ENCODE measurements around the gene CAMTA1.

CAMTA1 gene

GRCh38 chr1:7418442-7419080 is 633.3 kb downstream of the CAMTA1 start:
- CTCF ChIA-PET: no interaction called here

GRCh38 chr1:7420098-7420445 is 634.8 kb downstream of the CAMTA1 start:
- ChIA-PET CTCF (no interaction called here), POLR2A (ENCODE audit: low non-redundant PET) (no interaction called here)
- no peak for DNase-seq (ENCODE audit: low spot score)
- no peak overlapping the region for H3K27ac ChIP-seq
- no peak for TF ChIP-seq CTCF (conservative IDR thresholded peaks at IDR 0.05; ENCODE audit: low read depth)

More at GRCh38 chr1:7418442-7419080, 633.3 kb downstream of the CAMTA1 start:
- no peak overlapping the region for H3K27ac ChIP-seq
- POLR2A ChIA-PET (ENCODE audit: low non-redundant PET): no interaction called here
- TF ChIP-seq CTCF (conservative IDR thresholded peaks at IDR 0.05; ENCODE audit: low read depth): no peak
- no peak for DNase-seq (ENCODE audit: low spot score)

GRCh38 chr1:7420470-7421100 is 635.3 kb downstream of the CAMTA1 start:
- POLR2A ChIA-PET (ENCODE audit: low non-redundant PET): no interaction called here
- no peak overlapping the region for H3K27ac ChIP-seq
- CTCF ChIA-PET: no interaction called here
- TF ChIP-seq CTCF (conservative IDR thresholded peaks at IDR 0.05; ENCODE audit: low read depth): no peak
- DNase-seq (ENCODE audit: low spot score): no peak

- CTCF ChIA-PET: no interaction called here
- DNase-seq (ENCODE audit: low spot score): no peak
- no peak for TF ChIP-seq CTCF (conservative IDR thresholded peaks at IDR 0.05; ENCODE audit: low read depth)
- POLR2A ChIA-PET (ENCODE audit: low non-redundant PET): no interaction called here
- H3K27ac ChIP-seq: no peak overlapping the region
These were observed 636.3 kb downstream of the CAMTA1 start for GRCh38 chr1:7421471-7422075.

- TF ChIP-seq CTCF (conservative IDR thresholded peaks at IDR 0.05; ENCODE audit: low read depth): no peak
- CTCF ChIA-PET: no interaction called here
- POLR2A ChIA-PET (ENCODE audit: low non-redundant PET): no interaction called here
- H3K27ac ChIP-seq: no peak overlapping the region
- no peak for DNase-seq (ENCODE audit: low spot score)
These were observed 636.8 kb downstream of the CAMTA1 start for GRCh38 chr1:7422081-7422480.

- POLR2A ChIA-PET (ENCODE audit: low non-redundant PET): no interaction called here
- CTCF ChIA-PET: no interaction called here
- DNase-seq (ENCODE audit: low spot score): no peak
- no peak overlapping the region for H3K27ac ChIP-seq
- no peak for TF ChIP-seq CTCF (conservative IDR thresholded peaks at IDR 0.05; ENCODE audit: low read depth)
These were observed 637.3 kb downstream of the CAMTA1 start for GRCh38 chr1:7422561-7422960.
